GM20000 (cell line): ENCODE data around the gene AKT1.
A peak's percentile ranks its signal among the peaks of the same experiment; 100 is the strongest.

ENCODE experiments used
- DNase-seq: peaks from one replicate; pipeline ENCODE4 v3.0.0; 2012; ENCODE audit warnings: low spot score
- TF ChIP-seq, protein P1 (sequence below): IDR thresholded peaks from 2 replicates; pipeline ENCODE4 v1.5.1; 2012; ENCODE audit warnings: mild to moderate bottlenecking, control low read depth; ENCODE audit errors: extremely low read depth, missing control alignments

AKT1 gene

DNA sequence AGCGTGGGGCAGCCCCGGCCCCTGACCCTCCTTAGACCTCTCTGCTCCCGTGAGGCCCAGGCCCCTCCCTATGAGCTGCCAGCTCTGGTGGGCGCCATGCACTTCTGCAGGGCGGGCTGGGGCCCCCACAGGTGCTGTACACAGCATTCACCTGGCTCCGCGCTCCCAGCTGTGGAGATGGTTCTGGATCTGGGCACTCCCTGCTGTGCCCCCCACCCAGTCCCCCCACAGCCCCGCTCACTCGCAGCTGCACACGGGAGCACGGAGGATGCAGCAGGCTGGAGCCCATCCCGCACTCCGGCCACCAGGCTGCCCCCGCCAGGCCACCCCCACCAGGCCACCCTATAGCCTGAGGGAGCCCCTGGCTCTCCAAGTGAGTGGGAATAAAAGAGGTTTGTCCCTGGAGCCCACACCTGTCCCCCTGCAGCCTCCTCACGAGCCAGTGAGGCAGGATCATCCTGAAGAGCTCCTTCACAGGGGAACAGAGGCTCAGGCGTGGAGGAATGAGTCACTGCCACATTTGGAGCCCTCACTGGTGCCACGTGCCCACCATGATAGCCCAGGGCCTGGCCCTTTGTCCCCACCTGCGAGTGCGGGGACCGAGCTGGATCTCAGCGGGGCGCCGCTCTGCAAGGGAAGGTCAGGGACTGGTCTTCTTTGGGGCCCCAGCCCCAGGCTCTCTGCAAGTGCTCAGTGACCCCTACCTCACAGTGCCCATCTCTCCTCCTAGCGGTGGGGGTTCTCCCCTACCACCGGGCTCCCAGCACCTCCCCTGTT is 69.6 kb downstream of the AKT1 start:
- TF ChIP-seq, protein P1, sequence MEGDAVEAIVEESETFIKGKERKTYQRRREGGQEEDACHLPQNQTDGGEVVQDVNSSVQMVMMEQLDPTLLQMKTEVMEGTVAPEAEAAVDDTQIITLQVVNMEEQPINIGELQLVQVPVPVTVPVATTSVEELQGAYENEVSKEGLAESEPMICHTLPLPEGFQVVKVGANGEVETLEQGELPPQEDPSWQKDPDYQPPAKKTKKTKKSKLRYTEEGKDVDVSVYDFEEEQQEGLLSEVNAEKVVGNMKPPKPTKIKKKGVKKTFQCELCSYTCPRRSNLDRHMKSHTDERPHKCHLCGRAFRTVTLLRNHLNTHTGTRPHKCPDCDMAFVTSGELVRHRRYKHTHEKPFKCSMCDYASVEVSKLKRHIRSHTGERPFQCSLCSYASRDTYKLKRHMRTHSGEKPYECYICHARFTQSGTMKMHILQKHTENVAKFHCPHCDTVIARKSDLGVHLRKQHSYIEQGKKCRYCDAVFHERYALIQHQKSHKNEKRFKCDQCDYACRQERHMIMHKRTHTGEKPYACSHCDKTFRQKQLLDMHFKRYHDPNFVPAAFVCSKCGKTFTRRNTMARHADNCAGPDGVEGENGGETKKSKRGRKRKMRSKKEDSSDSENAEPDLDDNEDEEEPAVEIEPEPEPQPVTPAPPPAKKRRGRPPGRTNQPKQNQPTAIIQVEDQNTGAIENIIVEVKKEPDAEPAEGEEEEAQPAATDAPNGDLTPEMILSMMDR, result no peak
- no peak for DNase-seq

- DNase-seq, result no peak
- TF ChIP-seq, protein P1, result no peak
Observed at GRCh38 chr14:104724981-104725771, 70.4 kb downstream of the AKT1 start.

- no peak for DNase-seq
- TF ChIP-seq, protein P1, result no peak
Observed at GRCh38 chr14:104724407-104724980, 71.1 kb downstream of the AKT1 start.

- TF ChIP-seq, protein P1, result peak; percentile 75
- peak; percentile 98 for DNase-seq
Observed at GRCh38 chr14:104723651-104724406, 71.7 kb downstream of the AKT1 start, which contains the start of gene ADSS1. Gene ADSS1, plus strand, starts transcription at chr14:104724229. Its CDS starts 42 bp downstream, at chr14:104724271.

DNA sequence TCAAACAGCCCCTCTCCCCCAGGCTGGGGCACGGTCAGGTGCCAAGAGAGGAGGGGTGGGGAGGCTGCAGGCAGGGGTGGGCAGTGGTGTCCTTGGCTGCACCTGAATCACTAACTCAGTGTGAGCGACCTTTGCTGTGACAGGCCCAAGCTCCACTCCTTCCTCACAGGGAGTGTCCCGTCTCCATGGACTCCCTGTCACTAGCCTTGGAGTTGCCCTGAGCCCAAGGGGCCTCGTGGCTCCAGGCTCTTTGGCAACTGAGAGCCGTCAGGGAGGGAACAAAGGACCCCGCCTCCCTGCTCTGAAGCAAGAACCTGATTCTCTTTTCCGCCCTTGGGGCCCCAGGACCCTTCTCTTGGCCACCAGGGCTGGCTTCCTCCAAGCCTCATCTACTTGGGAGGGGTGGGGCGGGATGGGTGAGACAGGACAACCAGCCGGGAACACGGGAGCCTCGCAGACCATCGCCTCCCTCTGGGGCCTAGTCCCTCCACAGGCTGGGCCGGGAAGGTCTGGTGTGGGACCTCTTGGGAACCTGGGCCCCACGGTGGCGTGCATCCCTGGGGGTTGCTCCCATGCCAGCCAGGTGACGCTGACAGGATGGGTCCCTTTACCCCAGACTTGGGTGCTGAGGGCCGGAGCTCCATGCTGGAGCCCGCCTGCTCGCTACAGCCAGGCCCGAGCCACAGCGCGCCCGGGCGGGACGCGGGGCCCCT is 72.5 kb downstream of the AKT1 start:
- no peak for DNase-seq
- TF ChIP-seq, protein P1, result peak; percentile 11

DNA sequence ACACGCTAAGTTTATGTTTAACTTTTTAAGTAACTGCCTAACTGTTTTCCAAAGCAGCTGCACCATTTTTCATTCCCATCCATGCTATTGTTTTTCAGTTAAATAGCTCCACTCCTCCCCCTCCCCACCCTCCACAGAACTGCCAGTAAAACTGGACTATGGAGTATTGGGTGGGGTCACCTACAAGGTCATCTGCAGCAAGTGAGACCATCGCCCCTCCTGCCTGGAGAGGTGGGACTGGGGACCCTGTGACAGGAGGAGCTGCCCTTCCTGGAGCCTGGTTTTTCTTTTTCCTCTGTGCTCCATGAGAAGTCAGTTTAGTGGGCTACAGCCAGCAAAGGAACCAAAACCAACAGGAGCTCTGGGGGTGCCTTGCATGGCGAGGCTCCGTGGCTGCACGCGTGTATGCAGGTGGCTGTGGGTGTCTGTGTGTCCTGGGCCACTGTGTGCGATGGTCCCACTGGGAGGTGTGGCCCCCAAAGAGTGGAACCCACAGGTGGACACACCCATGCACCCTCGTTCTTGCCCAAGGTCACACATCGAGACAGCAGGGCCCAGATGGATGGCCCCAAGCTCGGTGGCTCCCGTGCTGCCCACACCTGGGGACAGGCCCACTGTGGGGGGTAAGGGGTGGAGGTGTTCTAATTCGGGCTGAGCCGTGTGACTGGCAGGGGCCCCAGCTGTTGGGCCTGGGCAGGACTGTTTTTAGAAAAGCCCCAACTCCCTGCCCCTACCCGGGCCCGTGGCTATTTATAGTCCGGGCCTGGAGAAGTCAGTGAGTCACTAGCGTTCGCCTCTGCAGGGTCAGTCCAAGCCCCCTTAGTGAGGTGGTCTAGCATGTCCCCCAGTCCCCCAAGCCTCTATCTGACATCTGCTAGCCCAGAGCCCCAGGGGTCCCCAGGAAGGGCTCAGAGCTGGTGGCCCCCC is 73.8 kb downstream of the AKT1 start:
- no peak for DNase-seq

More for the DNA sequence above, 73.8 kb downstream of the AKT1 start:
- TF ChIP-seq, protein P1, result no peak
